GM18909 (cell line): ENCODE results near the gene AAR2.

ENCODE experiments used
- ATAC-seq: cut with Tn5 transposase; IDR thresholded peaks from one replicate; pipeline ENCODE4 v1.9.1; 2021; ENCODE audit warnings: mild to moderate bottlenecking; ENCODE audit not compliant: unreplicated experiment, poor library complexity

Gene AAR2

GRCh38 chr20:36275011-36275410 lies 38.7 kb downstream of the AAR2 start:
- no peak for ATAC-seq

GRCh38 chr20:36275441-36276189 lies 39.3 kb downstream of the AAR2 start:
- no peak for ATAC-seq

- no peak for ATAC-seq
Observed at GRCh38 chr20:36277546-36277945, 41.3 kb downstream of the AAR2 start.

- ATAC-seq = no peak
Observed at GRCh38 chr20:36279362-36279761, 43.1 kb downstream of the AAR2 start.

- no peak for ATAC-seq
Observed at GRCh38 chr20:36279776-36280175, 43.5 kb downstream of the AAR2 start.

GRCh38 chr20:36281785-36282380 lies 45.6 kb downstream of the AAR2 start:
- no peak for ATAC-seq

- ATAC-seq = no peak
Observed at GRCh38 chr20:36284751-36285150, 48.5 kb downstream of the AAR2 start.

GRCh38 chr20:36285746-36286447 lies 49.6 kb downstream of the AAR2 start:
- ATAC-seq = no peak

GRCh38 chr20:36297656-36298055 lies 61.4 kb downstream of the AAR2 start:
- ATAC-seq = no peak

GRCh38 chr20:36298061-36298460 lies 61.8 kb downstream of the AAR2 start:
- no peak for ATAC-seq

- ATAC-seq = no peak
Observed at GRCh38 chr20:36298795-36299339, 62.6 kb downstream of the AAR2 start.

- no peak for ATAC-seq
Observed at GRCh38 chr20:36299459-36299858, 63.2 kb downstream of the AAR2 start.

- no peak for ATAC-seq
Observed at GRCh38 chr20:36301359-36302119, 65.3 kb downstream of the AAR2 start.

- ATAC-seq = no peak
Observed at GRCh38 chr20:36303020-36303595, 66.8 kb downstream of the AAR2 start.

GRCh38 chr20:36303831-36304230 lies 67.6 kb downstream of the AAR2 start:
- ATAC-seq = no peak

- ATAC-seq = no peak
Observed at GRCh38 chr20:36304786-36305495, 68.7 kb downstream of the AAR2 start.

GRCh38 chr20:36305602-36306551 lies 69.6 kb downstream of the AAR2 start, which contains the start of gene DLGAP4:
Gene DLGAP4 (plus strand): TSS chr20:36306339. CDS start chr20:36431718, 125,379 bp downstream.
- ATAC-seq = no peak
